GM12878 (cell line): ENCODE results near the gene HLA-B.

Experiments
- BRCA1 ChIP-seq: IDR thresholded peaks from 2 replicates; pipeline ENCODE4 v1.6.1; 2011; ENCODE audit warnings: low read depth, low read length, improper control_type of control experiment
- CTCF ChIP-seq, 3 experiments: IDR thresholded peaks in 2 of 3; conservative IDR thresholded peaks in 1 of 3; 2 replicates each; pipeline ENCODE4 v1.5.1; 2011; ENCODE audit warnings: low read depth in 3 of 3, low read length in 3 of 3, mild to moderate bottlenecking in 3 of 3, control low read depth in 2 of 3, moderate library complexity in 2 of 3, inconsistent platforms in 1 of 3, mixed read lengths in 1 of 3; ENCODE audit not compliant: control insufficient read depth in 2 of 3, insufficient read depth in 1 of 3; ENCODE audit errors: extremely low read depth in 1 of 3
- EZH2 ChIP-seq: IDR thresholded peaks from 2 replicates; pipeline ENCODE4 v1.6.1; 2012; ENCODE audit warnings: low read depth, mild to moderate bottlenecking, control low read depth, inconsistent platforms, low read length, borderline replicate concordance; ENCODE audit not compliant: control insufficient read depth
- PBX3 ChIP-seq: IDR thresholded peaks from 2 replicates; pipeline ENCODE4 v1.6.1; 2011; ENCODE audit warnings: mild to moderate bottlenecking, low read depth, low read length, moderate library complexity; ENCODE audit not compliant: insufficient replicate concordance
- TAF1 ChIP-seq: IDR thresholded peaks from 2 replicates; pipeline ENCODE4 v1.6.1; 2011; ENCODE audit warnings: mild to moderate bottlenecking, low read depth, low read length, borderline replicate concordance
- TBL1XR1 ChIP-seq: IDR thresholded peaks from 2 replicates; pipeline ENCODE4 v1.6.1; 2012; ENCODE audit warnings: low read depth, low read length, improper control_type of control experiment
- ZZZ3 ChIP-seq: IDR thresholded peaks from 2 replicates; pipeline ENCODE4 v1.6.1; 2011; ENCODE audit warnings: low read depth; ENCODE audit not compliant: control insufficient read depth, insufficient read length
- TF ChIP-seq, protein P1 (sequence below): IDR thresholded peaks from 2 replicates; pipeline ENCODE4 v1.6.1; 2012; ENCODE audit warnings: low read depth, low read length, improper control_type of control experiment

DNA sequence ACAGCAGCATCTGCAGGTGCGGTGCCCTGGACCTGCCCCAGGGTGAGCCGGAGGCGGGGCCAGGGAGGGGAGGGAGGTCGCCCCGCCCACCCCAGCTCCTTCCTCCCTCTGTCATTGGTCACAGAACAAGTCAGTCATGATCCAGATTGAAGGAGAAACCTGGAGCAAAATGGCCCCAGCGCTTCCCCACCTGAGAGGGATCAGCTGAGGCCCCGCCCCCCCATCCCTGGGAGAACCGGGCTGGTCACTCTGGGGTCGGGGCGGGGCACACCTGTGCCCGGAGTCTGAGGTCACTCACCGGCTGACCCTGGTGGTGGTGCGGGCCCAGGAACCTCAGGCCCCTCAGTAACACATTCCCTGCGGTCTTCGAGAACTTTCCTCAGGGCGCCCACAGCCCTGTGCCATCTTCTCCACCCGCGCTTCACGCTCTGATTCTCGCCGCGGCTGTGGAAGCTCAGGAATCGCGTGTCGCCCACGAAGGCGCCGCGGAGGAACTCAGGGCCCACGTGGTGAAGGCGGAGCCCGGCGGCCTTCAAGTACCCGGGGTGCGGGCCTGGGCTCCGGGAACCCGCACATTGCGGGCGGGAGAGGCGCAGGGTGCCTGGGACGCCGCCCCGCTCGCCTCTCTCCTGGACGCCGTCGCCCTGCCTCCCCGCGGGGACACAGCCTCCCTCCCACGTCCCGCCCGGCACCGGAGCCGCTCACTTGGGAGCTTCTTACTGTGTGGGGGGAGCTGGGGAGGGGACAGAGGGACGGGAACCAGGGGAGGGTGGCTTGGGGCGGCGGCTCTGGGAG, 48.7 kb downstream of the HLA-B start:
- TF ChIP-seq, protein P1, sequence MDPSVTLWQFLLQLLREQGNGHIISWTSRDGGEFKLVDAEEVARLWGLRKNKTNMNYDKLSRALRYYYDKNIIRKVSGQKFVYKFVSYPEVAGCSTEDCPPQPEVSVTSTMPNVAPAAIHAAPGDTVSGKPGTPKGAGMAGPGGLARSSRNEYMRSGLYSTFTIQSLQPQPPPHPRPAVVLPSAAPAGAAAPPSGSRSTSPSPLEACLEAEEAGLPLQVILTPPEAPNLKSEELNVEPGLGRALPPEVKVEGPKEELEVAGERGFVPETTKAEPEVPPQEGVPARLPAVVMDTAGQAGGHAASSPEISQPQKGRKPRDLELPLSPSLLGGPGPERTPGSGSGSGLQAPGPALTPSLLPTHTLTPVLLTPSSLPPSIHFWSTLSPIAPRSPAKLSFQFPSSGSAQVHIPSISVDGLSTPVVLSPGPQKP: no peak
- TF ChIP-seq TAF1: no peak
- TF ChIP-seq CTCF (IDR thresholded peaks at IDR 0.05 in 2 of 3, conservative IDR thresholded peaks at IDR 0.05 in 1 of 3; ENCODE audit: control insufficient read depth in 2 of 3, extremely low read depth in 1 of 3, insufficient read depth in 1 of 3, low read depth in 3 of 3, low read length in 3 of 3): no peak
- TF ChIP-seq PBX3: peak; percentile 88
- no peak for TF ChIP-seq EZH2
- TF ChIP-seq BRCA1: no peak
- TF ChIP-seq ZZZ3: no peak
- no peak for TF ChIP-seq TBL1XR1
